Measurements from ENCODE around the gene DMD.
"Not testable (repeated sequence)": the region's sequence is repeated elsewhere in the genome, so short reads cannot be mapped to it uniquely, and the experiment has no call there.

DMD gene

DNA sequence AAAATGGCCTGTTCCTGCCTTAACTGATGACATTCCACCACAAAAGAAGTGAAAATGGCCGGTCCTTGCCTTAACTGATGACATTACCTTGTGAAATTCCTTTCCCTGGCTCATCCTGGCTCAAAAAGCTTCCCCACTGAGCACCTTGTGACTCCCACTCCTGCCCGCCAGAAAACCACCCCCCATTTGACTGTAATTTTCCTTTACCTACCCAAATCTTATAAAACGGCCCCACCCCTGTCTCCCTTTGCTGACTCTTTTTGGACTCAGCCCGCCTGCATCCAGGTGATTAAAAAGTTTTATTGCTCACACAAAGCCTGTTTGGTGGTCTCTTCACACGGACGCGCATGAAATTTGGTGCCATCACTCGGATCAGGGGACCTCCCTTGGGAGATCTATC lies 1833.5 kb downstream of the DMD start:
- not testable (repeated sequence) for DNase-seq

DNA sequence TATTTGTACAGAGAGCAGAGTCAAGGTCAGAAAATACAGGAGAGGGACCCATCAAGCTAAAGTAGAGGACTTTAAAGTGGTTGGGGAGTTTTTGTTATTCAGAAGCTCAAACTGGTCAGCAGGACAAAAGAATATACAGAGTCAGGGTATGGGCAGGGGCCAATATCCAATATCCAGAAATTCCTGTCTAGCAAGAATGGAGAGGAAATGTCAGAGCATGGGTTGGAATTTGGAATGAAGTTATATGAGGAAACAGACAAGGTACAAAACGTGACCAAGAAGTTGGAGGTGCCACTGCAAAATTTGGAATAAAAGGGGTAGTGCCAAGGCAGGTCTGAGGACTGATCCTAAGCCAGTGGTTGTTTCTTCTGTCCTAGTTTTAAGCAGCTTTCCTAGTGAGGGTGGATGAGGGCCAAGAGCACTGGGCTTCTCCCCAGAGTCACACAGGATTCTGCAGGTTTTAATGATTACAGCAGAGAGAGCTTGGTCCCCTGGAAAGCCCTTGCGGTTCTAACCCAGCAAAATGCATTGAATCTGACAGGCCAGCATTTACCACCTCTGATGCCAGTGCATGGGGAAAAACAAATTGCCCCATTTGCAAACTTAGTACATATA lies 1834.8 kb downstream of the DMD start:
- no peak for DNase-seq

DNA sequence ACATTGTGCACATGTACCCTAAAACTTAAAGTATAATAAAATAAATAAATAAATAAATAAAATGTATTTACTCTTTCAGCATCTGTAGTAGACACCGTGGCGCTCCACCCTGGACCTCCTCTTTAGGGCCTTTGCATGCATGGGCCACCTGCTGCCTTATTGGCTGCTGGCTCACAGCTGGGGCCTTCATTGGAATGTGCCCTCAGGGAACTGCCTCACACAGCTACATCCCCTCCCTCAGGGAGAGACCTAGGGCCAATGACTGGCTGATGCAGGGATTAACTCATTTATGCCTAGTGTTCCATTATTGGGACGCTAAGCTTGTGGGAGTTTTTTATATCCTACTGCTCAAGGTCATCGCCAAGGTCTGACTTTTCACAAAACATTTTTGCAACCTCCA lies 1836.6 kb downstream of the DMD start:
- DNase-seq, result no peak

- no peak for DNase-seq
Measured at GRCh38 chrX:31371956-31372355, 1839.4 kb downstream of the DMD start.

GRCh38 chrX:31367816-31368215 lies 1843.5 kb downstream of the DMD start:
- no peak for DNase-seq

DNA sequence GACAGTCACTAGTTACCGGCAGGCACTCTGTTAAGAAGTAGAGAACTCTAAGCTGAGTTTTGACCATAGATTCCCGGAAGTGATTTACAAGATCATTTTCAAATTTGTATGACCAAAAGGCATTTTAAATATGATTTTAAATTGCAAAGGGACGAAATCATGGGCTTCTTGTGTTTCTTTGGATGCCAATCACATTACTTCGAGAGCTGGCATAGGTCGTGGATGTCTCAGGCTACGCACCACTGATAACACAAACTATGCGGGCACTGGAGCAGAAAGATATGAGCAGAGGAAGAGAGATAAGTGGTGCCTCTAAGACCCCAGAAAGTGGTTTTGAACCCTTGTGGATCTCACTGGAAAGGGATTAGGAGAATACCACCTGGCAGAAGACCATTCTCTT lies 1845.3 kb downstream of the DMD start:
- no peak for DNase-seq

DNA sequence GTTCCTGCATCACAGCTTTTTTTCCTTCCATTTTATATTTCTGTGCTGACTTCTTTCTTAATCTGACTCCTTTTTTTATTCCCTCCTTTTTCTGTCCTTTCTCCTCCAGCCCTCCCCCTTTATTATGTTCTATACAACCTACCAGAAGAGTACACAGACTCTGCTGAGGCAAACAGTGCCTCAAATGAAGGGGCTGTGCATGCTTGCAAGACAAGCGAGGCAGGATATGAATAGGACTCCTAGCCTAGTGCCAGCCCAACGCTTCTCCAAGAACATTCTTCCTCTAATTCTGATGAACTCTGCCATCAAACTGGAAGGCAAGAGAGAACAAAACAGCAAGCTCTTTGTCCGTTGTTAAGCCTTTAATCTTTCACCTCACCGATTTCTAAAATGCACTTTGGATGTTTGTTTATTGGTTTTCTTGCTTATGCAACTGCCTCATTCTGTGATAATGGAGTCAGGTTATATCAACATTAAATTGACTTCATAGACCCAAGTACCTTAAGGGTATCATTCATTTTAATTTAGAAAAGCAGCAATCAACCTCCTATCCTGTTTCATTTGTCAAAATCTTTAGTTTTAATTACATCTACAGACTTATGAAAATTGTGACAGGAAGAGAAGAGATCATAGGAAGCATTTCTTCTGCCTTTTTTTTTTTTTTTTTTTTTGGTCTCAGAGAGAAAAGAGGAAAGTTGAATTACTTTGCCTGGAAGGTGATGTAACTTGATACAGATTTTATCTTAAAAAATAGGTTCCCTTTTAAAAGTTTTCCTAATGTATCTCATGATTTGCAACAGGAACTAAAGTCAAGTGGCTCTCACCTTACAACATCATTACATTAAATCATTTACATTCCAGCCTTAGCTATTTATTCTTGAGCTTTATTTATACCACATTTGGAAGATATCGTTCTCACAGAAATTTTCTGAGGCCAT lies 1854.8 kb downstream of the DMD start:
- no peak for DNase-seq

GRCh38 chrX:31355206-31355955 lies 1856.0 kb downstream of the DMD start:
- DNase-seq, result no peak

DNA sequence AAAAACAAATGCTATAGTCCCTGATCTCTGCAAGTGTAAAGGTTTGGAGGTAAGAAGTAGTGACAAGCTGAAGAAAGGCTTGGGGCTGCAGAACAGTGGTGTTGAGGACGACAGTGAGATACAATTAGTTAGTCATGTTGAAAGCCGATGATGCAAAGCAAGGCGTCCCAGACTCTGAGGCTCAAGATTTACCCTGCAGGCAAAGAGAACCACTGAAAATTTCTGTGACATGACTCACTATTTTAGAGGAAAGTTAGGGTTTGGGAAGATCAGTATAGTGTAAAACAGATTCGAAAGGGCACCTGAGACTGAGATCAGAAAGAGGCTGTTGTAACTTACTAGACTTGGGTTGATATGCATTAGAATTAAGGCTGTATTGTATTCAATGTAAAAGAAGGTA lies 1858.3 kb downstream of the DMD start:
- DNase-seq, result peak; percentile 5

- no peak for DNase-seq
Measured at GRCh38 chrX:31350808-31351074, 1860.6 kb downstream of the DMD start.

GRCh38 chrX:31349515-31349914 lies 1861.8 kb downstream of the DMD start:
- no peak for DNase-seq

- DNase-seq, result no peak
Measured at GRCh38 chrX:31340587-31340986, 1870.8 kb downstream of the DMD start.

- no peak for DNase-seq
Measured at GRCh38 chrX:31338991-31339350, 1872.4 kb downstream of the DMD start.

- no peak for DNase-seq
Measured at GRCh38 chrX:31337332-31337731, 1874.0 kb downstream of the DMD start.

DNA sequence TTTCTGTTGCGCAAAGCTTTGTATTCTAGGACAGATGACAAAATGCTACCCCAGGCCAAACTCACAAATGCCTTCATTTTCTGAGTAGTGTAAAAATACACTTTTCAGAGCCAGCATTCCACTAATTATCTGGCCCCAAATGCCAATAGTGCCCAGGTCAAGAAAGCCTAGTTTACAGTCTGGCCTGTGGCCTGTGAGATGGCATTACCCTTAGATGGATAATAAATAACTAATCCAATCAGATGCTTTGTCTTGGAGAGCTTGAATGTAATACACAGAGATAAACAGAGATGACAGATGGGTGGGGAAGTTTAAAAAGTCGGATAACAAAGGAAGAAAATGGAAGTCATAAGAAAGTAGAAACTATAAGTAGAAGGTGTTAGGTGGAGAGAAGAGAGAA lies 1874.9 kb downstream of the DMD start:
- no peak for DNase-seq

- no peak for DNase-seq
Measured at GRCh38 chrX:31334997-31335396, 1876.4 kb downstream of the DMD start.

GRCh38 chrX:31333165-31333831 lies 1878.1 kb downstream of the DMD start:
- no peak for DNase-seq

GRCh38 chrX:31331928-31332327 lies 1879.4 kb downstream of the DMD start:
- DNase-seq, result no peak

DNA sequence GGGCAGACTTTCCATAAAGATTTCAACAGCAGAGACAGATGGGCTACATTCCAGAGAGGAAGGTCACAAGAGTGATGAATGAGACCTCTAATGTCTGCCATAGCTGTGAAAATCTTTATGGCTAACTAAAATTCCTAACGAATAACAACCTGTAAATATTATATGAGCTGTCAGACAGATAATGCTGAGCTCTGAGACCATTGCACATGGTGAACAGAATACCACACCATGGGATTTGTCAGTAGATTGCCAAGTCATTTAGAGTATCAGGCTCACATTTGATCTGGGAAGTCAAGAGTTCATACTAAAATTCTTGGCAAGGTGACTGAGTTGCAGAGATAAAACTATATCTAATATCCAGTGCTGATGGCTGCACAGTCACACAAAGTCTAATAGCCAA lies 1880.3 kb downstream of the DMD start:
- no peak for DNase-seq

DNA sequence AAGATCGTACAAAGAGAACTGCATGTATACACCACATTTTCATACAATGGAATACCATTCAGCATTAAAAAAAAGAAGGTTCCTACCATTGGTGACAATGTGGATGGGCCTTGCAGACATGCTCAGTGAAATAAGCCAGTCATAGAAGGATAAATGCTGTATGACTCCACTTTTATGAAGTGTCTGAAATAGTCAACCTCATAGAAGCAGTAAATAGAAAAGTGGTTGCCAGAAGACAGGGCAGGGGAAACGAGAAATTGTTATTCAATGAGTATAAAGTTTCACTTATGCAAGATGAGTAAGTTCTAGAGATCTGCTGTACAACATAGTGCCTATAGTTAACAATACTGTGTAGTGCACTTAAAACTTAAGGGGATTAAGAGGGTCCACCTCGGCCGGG lies 1882.1 kb downstream of the DMD start:
- DNase-seq, result peak; percentile 32

GRCh38 chrX:31323658-31324057 lies 1887.7 kb downstream of the DMD start:
- no peak for DNase-seq

- DNase-seq, result no peak
Measured at GRCh38 chrX:31320740-31321139, 1890.6 kb downstream of the DMD start.

- DNase-seq, result no peak
Measured at GRCh38 chrX:31319586-31319985, 1891.8 kb downstream of the DMD start.

- DNase-seq, result no peak
Measured at GRCh38 chrX:31318866-31319265, 1892.5 kb downstream of the DMD start.
